PC-9 (cell line): ENCODE data around the gene ERBB4.

Source experiments
- EZH2 ChIP-seq: fragments of 200-600 bp; sonication (generic); IDR thresholded peaks from 2 replicates; pipeline ENCODE4 v1.8.0; 2017; ENCODE audit warnings: antibody characterized with exemption, low read depth
- TF ChIP-seq, protein P1 (sequence below): fragments of 200-600 bp; sonication (generic); conservative IDR thresholded peaks from 2 replicates; pipeline ENCODE4 v1.6.1; 2017; ENCODE audit warnings: mixed run types, antibody characterized with exemption, mild to moderate bottlenecking, moderate library complexity

DNA sequence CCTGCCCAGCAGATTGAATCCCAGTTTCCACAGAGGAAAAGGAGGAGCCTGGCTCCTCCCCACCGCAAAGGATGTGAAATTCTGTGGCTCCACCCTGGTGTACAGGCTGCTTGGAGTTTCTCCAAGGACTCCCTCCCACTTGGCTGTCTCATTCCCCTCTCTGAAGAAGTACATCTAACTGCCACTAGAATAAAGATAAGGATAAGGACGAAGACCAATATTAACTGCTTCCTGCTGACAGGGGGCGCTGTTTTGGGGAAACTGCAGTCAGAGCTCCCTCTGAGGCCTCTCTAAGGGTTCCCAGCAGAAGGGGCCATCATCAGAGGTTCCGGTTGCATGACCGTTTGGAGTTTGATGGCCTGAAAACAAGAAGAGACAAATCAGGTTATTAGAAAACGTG, 1191.3 kb downstream of the ERBB4 start:
- TF ChIP-seq, protein P1, sequence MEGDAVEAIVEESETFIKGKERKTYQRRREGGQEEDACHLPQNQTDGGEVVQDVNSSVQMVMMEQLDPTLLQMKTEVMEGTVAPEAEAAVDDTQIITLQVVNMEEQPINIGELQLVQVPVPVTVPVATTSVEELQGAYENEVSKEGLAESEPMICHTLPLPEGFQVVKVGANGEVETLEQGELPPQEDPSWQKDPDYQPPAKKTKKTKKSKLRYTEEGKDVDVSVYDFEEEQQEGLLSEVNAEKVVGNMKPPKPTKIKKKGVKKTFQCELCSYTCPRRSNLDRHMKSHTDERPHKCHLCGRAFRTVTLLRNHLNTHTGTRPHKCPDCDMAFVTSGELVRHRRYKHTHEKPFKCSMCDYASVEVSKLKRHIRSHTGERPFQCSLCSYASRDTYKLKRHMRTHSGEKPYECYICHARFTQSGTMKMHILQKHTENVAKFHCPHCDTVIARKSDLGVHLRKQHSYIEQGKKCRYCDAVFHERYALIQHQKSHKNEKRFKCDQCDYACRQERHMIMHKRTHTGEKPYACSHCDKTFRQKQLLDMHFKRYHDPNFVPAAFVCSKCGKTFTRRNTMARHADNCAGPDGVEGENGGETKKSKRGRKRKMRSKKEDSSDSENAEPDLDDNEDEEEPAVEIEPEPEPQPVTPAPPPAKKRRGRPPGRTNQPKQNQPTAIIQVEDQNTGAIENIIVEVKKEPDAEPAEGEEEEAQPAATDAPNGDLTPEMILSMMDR: no peak; the same call in 1 of the 2 replicates
- TF ChIP-seq EZH2: no peak
